Measurements from ENCODE around the gene INPP4B. TPM values are rescaled to one million over a fixed set of nuclear protein-coding genes. Genes with fewer than 3 reads are reported as not detected.
A peak's percentile ranks its signal among the peaks of the same experiment; 100 is the strongest.

INPP4B gene
- total and polyA plus RNA-seq, 2 donors (not counting 1 experiment from before 2014, with no cell fraction given) = 0.03 TPM; not detected in 1

- peaks cover 0 to 1% (median 0%) of the 10 kb centered on the region in 3 donors for H3K9me3 ChIP-seq (ENCODE audit: control extremely low read depth in 1 of 3, control insufficient read depth in 2 of 3, insufficient read depth in 1 of 3, low read length in 2 of 3)
- no peak overlapping the region for H3K4me3 ChIP-seq (ENCODE audit: control extremely low read depth in 1 of 5, extremely low read depth in 1 of 5, insufficient read depth in 1 of 5, low read depth in 2 of 5, low read length in 4 of 5)
- H3K27me3 Mint-ChIP-seq = peaks cover 18% of the 10 kb centered on the region
- no CpG with 5 or more reads among the region's 1 CpG for WGBS (ENCODE audit: insufficient coverage)
- H3K36me3 ChIP-seq (replicated peaks in 1 of 2; ENCODE audit: control extremely low read depth in 1 of 2, control insufficient read depth in 1 of 2, extremely low read depth in 1 of 2, insufficient read depth in 2 of 2, low read length in 1 of 2) = no peaks in the 10 kb centered on the region
- H3K4me1 ChIP-seq (ENCODE audit: control insufficient read depth in 2 of 2, insufficient read depth in 2 of 2, low read length in 2 of 2) = peaks cover 7 to 12% of the 10 kb centered on the region in 2 donors
- peaks cover 0 to 23% (median 6%) of the 10 kb centered on the region in 4 experiments for H3K27me3 ChIP-seq (replicated peaks in 1 of 4; ENCODE audit: control extremely low read depth in 1 of 4, control insufficient read depth in 3 of 4, insufficient read depth in 4 of 4, low read length in 3 of 4)
- peaks cover 11% of the 10 kb centered on the region for H3K4me1 Mint-ChIP-seq
- no peaks in the 10 kb centered on the region for H3K9me3 Mint-ChIP-seq (ENCODE audit: insufficient read depth)
- no peak overlapping the region for H3K9ac ChIP-seq (ENCODE audit: low read length)
- H3K79me2 ChIP-seq (ENCODE audit: control insufficient read depth, insufficient read depth, low read length) = no peaks in the 10 kb centered on the region
- TF ChIP-seq EZH2 (IDR thresholded peaks at IDR 0.05; ENCODE audit: borderline replicate concordance, insufficient read depth, low read depth, low read length, poor library complexity, severe bottlenecking) (no peak), CTCF (IDR thresholded peaks at IDR 0.05) (peak; percentile 44)
- DNase-seq (no peak), ATAC-seq (ENCODE audit: low read depth) (no peak)
- H2AFZ ChIP-seq (ENCODE audit: insufficient read depth, low read depth, low read length, poor library complexity, severe bottlenecking) = no peak overlapping the region
- intact Hi-C loops (cut with micrococcal nuclease) = loop anchor here (10.0 kb wide), 1 partner anchor 1976 kb away; no protein-coding TSS in a partner anchor
- ChIA-PET POLR2A (no interaction called here), CTCF (no interaction called here)
- no peak overlapping the region for H3K4me2 ChIP-seq (replicated peaks; ENCODE audit: low read depth, low read length, poor library complexity, severe bottlenecking)
- H4K20me1 ChIP-seq (ENCODE audit: control insufficient read depth, insufficient read depth, low read length, poor library complexity, severe bottlenecking) = no peaks in the 10 kb centered on the region
- H3K4me3 Mint-ChIP-seq = no peak overlapping the region
- no peak overlapping the region for H3K27ac ChIP-seq (ENCODE audit: low read length in 2 of 2)
- no peak overlapping the region for H3K27ac Mint-ChIP-seq
These were observed 5.5 kb downstream of the INPP4B start for GRCh38 chr4:142840516-142841123.

GRCh38 chr4:142838778-142839177 is 7.3 kb downstream of the INPP4B start:
- Histone ChIP-seq H3K79me2 (ENCODE audit: control insufficient read depth, insufficient read depth, low read length) (no peaks in the 10 kb centered on the region), H4K20me1 (ENCODE audit: control insufficient read depth, insufficient read depth, low read length, poor library complexity, severe bottlenecking) (no peaks in the 10 kb centered on the region), H3K9ac (ENCODE audit: low read length) (no peak overlapping the region), H3K4me1 (ENCODE audit: control insufficient read depth in 2 of 2, insufficient read depth in 2 of 2, low read length in 2 of 2) (no peaks in the 10 kb centered on the region), H3K27ac (ENCODE audit: low read length in 2 of 2) (no peak overlapping the region), H3K4me3 (ENCODE audit: control extremely low read depth in 1 of 5, extremely low read depth in 1 of 5, insufficient read depth in 1 of 5, low read depth in 2 of 5, low read length in 4 of 5) (no peak overlapping the region), H3K36me3 (replicated peaks in 1 of 2; ENCODE audit: control extremely low read depth in 1 of 2, control insufficient read depth in 1 of 2, extremely low read depth in 1 of 2, insufficient read depth in 2 of 2, low read length in 1 of 2) (no peaks in the 10 kb centered on the region), H3K27me3 (replicated peaks in 1 of 4; ENCODE audit: control extremely low read depth in 1 of 4, control insufficient read depth in 3 of 4, insufficient read depth in 4 of 4, low read length in 3 of 4) (peaks cover 0 to 7% (median 0%) of the 10 kb centered on the region in 4 experiments), H2AFZ (ENCODE audit: insufficient read depth, low read depth, low read length, poor library complexity, severe bottlenecking) (no peak overlapping the region), H3K4me2 (replicated peaks; ENCODE audit: low read depth, low read length, poor library complexity, severe bottlenecking) (no peak overlapping the region), H3K9me3 (ENCODE audit: control extremely low read depth in 1 of 3, control insufficient read depth in 2 of 3, insufficient read depth in 1 of 3, low read length in 2 of 3) (no peaks in the 10 kb centered on the region)
- H3K27ac Mint-ChIP-seq = no peak overlapping the region
- no peaks in the 10 kb centered on the region for H3K9me3 Mint-ChIP-seq (ENCODE audit: insufficient read depth)
- DNase-seq (no peak), ATAC-seq (ENCODE audit: low read depth) (no peak)
- H3K4me1 Mint-ChIP-seq = no peaks in the 10 kb centered on the region
- ChIA-PET CTCF (no interaction called here), POLR2A (no interaction called here)
- WGBS (ENCODE audit: insufficient coverage) = 89% methylated on average over 1 of the region's 1 CpG
- peaks cover 7% of the 10 kb centered on the region for H3K27me3 Mint-ChIP-seq
- TF ChIP-seq EZH2 (IDR thresholded peaks at IDR 0.05; ENCODE audit: borderline replicate concordance, insufficient read depth, low read depth, low read length, poor library complexity, severe bottlenecking) = no peak
- no peak for TF ChIP-seq CTCF (IDR thresholded peaks at IDR 0.05)
- intact Hi-C loops (cut with micrococcal nuclease) = no loop called here
- H3K4me3 Mint-ChIP-seq = no peak overlapping the region

Data from B cell (primary cell).